SK-N-SH treated with all-trans-retinoic acid at 6 μM for 48 hours (cell line): ENCODE results near the gene PLPPR2.
"Not testable (repeated sequence)": the region's sequence is repeated elsewhere in the genome, so short reads cannot be mapped to it uniquely, and the experiment has no call there.

Experiments used
- ATAC-seq: fragments of 200-7000 bp; cut with Tn5 transposase; 3 replicates; pipeline ENCODE4 v1.9.1; 2020; ENCODE audit warnings: mild to moderate bottlenecking, moderate library complexity
- ARNTL ChIP-seq: fragments of 450-650 bp; formaldehyde crosslinking; IDR thresholded peaks from 2 replicates; pipeline ENCODE4 v1.5.0; 2020; ENCODE audit warnings: low read depth, mild to moderate bottlenecking, moderate library complexity, borderline replicate concordance
- BACH2 ChIP-seq: fragments of 250-450 bp; sonication (Bioruptor Pico); IDR thresholded peaks from 2 replicates; pipeline ENCODE4 v1.9.0; 2021; ENCODE audit warnings: mild to moderate bottlenecking, borderline replicate concordance
- CSDC2 ChIP-seq: fragments of 250-450 bp; sonication (Bioruptor Pico); IDR thresholded peaks from 2 replicates; pipeline ENCODE4 v1.5.0; 2020; ENCODE audit warnings: mild to moderate bottlenecking, moderate library complexity
- ESRRG ChIP-seq: fragments of 250-450 bp; sonication (Bioruptor Pico); IDR thresholded peaks from 2 replicates; pipeline ENCODE4 v1.6.1; 2021; ENCODE audit warnings: mild to moderate bottlenecking
- GLIS3 ChIP-seq: fragments of 250-450 bp; sonication (Bioruptor Pico); IDR thresholded peaks from 2 replicates; pipeline ENCODE4 v1.5.0; 2020; ENCODE audit warnings: mild to moderate bottlenecking, moderate library complexity
- ISL1 ChIP-seq: fragments of 250-450 bp; sonication (Bioruptor Pico); IDR thresholded peaks from 2 replicates; pipeline ENCODE4 v2.1.2; 2022; ENCODE audit warnings: mild to moderate bottlenecking, moderate library complexity
- PPARA ChIP-seq: fragments of 250-450 bp; sonication (Bioruptor Pico); IDR thresholded peaks from 2 replicates; pipeline ENCODE4 v1.5.0; 2020; ENCODE audit warnings: mild to moderate bottlenecking, borderline replicate concordance
- RARB ChIP-seq: fragments of 250-450 bp; sonication (Bioruptor Pico); IDR thresholded peaks from 2 replicates; pipeline ENCODE4 v1.8.0; 2021; ENCODE audit warnings: mild to moderate bottlenecking, moderate library complexity
- SNAI2 ChIP-seq: fragments of 250-450 bp; sonication (Bioruptor Pico); IDR thresholded peaks from 2 replicates; pipeline ENCODE4 v1.5.0; 2020; ENCODE audit warnings: mild to moderate bottlenecking, moderate library complexity
- TCF4 ChIP-seq: fragments of 250-450 bp; sonication (Bioruptor Pico); IDR thresholded peaks from 2 replicates; pipeline ENCODE4 v1.8.0; 2021; ENCODE audit warnings: mild to moderate bottlenecking, moderate library complexity, borderline replicate concordance
- TOX ChIP-seq: fragments of 250-450 bp; sonication (Bioruptor Pico); IDR thresholded peaks from 2 replicates; pipeline ENCODE4 v1.8.0; 2021; ENCODE audit warnings: mild to moderate bottlenecking, moderate library complexity, borderline replicate concordance
- ZC3H10 ChIP-seq: fragments of 250-450 bp; sonication (Bioruptor Pico); IDR thresholded peaks from 2 replicates; pipeline ENCODE4 v1.5.1; 2021; ENCODE audit warnings: mild to moderate bottlenecking, moderate library complexity
- ZFP3 ChIP-seq: fragments of 250-450 bp; sonication (Bioruptor Pico); IDR thresholded peaks from 2 replicates; pipeline ENCODE4 v1.5.0; 2020; ENCODE audit warnings: mild to moderate bottlenecking, moderate library complexity
- ZFP30 ChIP-seq: fragments of 450-650 bp; formaldehyde crosslinking; IDR thresholded peaks from 2 replicates; pipeline ENCODE4 v1.5.0; 2022; ENCODE audit warnings: mild to moderate bottlenecking, moderate library complexity
- ZNF565 ChIP-seq: fragments of 450-650 bp; formaldehyde crosslinking; conservative IDR thresholded peaks from 2 replicates; pipeline ENCODE4 v1.5.0; 2020; ENCODE audit warnings: low read depth, mild to moderate bottlenecking, moderate library complexity
- ZNF70 ChIP-seq: fragments of 450-650 bp; formaldehyde crosslinking; IDR thresholded peaks from 2 replicates; pipeline ENCODE4 v1.5.0; 2020; ENCODE audit warnings: mild to moderate bottlenecking, moderate library complexity
- ZNF8 ChIP-seq: fragments of 450-650 bp; formaldehyde crosslinking; IDR thresholded peaks from 2 replicates; pipeline ENCODE4 v1.5.0; 2020; ENCODE audit warnings: mild to moderate bottlenecking, moderate library complexity
- TF ChIP-seq, protein P1 (sequence below): fragments of 250-450 bp; sonication (Bioruptor Pico); IDR thresholded peaks from 2 replicates; pipeline ENCODE4 v1.8.0; 2021; ENCODE audit warnings: low read depth, mild to moderate bottlenecking, moderate library complexity, borderline replicate concordance
- TF ChIP-seq, protein P2 (sequence below): fragments of 250-450 bp; sonication (Bioruptor Pico); IDR thresholded peaks from 2 replicates; pipeline ENCODE4 v1.8.0; 2020; ENCODE audit warnings: mild to moderate bottlenecking, moderate library complexity, borderline replicate concordance
- TF ChIP-seq, protein P3 (sequence below): fragments of 250-450 bp; sonication (Bioruptor Pico); IDR thresholded peaks from 2 replicates; pipeline ENCODE4 v1.5.1; 2020; ENCODE audit warnings: low read depth, mild to moderate bottlenecking, moderate library complexity

The PLPPR2 gene

DNA sequence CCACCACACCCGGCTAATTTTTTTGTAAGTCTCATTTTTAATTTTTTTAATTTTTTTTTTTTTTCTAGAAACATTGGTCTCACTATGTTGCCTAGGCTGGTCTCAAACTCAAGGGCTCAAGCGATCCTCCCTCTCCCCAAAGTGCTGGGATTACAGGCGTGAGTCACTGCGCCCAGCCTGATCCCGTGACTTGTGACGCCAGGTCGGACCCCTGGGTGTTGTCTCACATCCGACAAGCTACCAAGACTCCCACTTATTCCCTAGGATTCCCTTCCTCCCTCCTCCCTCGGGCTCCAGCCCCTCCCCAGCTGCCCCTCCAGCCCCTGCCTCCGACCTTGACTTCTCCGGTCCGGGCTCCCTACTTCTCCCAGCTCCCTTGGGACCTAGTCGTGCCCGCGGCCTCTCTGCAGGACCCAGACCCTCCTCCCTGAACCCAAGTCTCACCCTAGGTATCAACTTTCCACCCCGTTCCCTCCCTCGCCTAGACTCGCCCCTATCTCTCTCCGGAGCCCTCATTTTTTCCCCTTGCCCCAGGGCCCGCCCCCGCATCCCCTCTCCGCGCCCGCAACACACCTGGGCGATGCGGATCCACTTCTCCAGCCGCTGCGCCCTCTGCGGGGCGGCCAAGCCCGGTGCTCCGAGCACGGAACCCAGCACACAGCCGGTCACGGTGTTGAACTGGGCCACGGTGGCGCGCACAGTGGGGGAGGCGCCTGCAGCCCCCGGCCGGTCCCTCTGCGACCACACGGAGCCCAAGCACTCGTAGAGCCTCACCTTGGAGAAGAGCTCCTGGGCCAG, 50.8 kb downstream of the PLPPR2 start:
- TF ChIP-seq TCF4 (no peak), ESRRG (no peak), ZC3H10 (CRISPR knock-in tag) (no peak), ZFP30 (CRISPR knock-in tag) (no peak), ISL1 (CRISPR knock-in tag) (no peak), RARB (no peak), SNAI2 (CRISPR knock-in tag) (no peak), GLIS3 (no peak), ZFP3 (CRISPR knock-in tag) (no peak), BACH2 (no peak)
- TF ChIP-seq, protein P1, sequence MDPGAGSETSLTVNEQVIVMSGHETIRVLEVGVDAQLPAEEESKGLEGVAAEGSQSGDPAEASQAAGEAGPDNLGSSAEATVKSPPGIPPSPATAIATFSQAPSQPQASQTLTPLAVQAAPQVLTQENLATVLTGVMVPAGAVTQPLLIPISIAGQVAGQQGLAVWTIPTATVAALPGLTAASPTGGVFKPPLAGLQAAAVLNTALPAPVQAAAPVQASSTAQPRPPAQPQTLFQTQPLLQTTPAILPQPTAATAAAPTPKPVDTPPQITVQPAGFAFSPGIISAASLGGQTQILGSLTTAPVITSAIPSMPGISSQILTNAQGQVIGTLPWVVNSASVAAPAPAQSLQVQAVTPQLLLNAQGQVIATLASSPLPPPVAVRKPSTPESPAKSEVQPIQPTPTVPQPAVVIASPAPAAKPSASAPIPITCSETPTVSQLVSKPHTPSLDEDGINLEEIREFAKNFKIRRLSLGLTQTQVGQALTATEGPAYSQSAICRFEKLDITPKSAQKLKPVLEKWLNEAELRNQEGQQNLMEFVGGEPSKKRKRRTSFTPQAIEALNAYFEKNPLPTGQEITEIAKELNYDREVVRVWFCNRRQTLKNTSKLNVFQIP (CRISPR knock-in tag), result no peak
- TF ChIP-seq, protein P2, sequence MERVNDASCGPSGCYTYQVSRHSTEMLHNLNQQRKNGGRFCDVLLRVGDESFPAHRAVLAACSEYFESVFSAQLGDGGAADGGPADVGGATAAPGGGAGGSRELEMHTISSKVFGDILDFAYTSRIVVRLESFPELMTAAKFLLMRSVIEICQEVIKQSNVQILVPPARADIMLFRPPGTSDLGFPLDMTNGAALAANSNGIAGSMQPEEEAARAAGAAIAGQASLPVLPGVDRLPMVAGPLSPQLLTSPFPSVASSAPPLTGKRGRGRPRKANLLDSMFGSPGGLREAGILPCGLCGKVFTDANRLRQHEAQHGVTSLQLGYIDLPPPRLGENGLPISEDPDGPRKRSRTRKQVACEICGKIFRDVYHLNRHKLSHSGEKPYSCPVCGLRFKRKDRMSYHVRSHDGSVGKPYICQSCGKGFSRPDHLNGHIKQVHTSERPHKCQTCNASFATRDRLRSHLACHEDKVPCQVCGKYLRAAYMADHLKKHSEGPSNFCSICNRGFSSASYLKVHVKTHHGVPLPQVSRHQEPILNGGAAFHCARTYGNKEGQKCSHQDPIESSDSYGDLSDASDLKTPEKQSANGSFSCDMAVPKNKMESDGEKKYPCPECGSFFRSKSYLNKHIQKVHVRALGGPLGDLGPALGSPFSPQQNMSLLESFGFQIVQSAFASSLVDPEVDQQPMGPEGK (CRISPR knock-in tag), result no peak
- TF ChIP-seq, protein P3, sequence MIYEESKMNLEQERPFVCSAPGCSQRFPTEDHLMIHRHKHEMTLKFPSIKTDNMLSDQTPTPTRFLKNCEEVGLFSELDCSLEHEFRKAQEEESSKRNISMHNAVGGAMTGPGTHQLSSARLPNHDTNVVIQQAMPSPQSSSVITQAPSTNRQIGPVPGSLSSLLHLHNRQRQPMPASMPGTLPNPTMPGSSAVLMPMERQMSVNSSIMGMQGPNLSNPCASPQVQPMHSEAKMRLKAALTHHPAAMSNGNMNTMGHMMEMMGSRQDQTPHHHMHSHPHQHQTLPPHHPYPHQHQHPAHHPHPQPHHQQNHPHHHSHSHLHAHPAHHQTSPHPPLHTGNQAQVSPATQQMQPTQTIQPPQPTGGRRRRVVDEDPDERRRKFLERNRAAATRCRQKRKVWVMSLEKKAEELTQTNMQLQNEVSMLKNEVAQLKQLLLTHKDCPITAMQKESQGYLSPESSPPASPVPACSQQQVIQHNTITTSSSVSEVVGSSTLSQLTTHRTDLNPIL (CRISPR knock-in tag), result no peak
- no peak for ATAC-seq

DNA sequence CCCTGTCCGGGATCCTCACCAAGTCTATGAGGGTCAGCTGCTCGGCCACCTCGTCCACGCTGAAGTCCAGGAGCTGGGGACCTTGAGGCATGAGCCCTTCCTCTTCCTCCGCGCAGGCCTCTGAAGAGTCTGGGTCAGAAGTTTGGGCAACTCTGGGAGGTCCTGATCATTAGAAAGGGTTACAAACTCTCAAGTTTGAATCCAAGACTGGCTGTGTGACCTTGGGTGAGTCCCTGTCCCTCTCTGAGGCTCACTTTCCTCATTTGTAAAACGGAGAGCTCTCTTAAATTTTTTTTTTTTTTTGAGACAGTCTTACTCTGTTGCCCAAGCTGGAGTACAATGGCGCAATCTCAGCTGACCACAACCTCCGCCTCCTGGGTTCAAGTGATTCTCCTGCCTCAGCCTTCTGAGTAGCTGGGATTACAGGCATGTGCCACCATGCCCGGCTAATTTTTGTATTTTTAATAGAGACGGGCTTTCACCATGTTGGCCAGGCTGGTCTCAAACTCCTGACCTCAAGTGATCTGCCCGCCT, 51.5 kb downstream of the PLPPR2 start:
- not testable (repeated sequence) for ATAC-seq

DNA sequence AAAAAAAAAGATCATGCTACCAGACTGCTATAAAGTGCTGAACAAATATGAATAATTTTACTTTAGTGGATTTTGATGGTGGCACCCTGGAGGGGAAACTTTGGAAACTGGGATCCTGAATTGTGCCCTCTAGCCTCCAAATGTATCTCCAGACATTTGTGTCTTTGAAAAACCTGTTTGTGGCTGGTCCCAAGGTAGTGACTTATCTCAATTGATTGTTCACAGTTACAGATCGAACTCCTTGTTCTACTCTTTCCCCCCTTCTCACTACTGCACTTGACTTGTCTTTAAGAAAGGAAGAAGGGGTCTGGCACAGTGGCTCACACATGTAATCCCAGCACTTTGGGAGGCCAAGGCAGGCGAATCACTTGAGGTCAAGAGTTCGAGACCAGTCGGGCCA, 53.4 kb downstream of the PLPPR2 start:
- no peak for ATAC-seq
- TF ChIP-seq, protein P2 (CRISPR knock-in tag), result no peak
- TF ChIP-seq ZNF70 (CRISPR knock-in tag), result no peak
- TF ChIP-seq ZNF565, result no peak

DNA sequence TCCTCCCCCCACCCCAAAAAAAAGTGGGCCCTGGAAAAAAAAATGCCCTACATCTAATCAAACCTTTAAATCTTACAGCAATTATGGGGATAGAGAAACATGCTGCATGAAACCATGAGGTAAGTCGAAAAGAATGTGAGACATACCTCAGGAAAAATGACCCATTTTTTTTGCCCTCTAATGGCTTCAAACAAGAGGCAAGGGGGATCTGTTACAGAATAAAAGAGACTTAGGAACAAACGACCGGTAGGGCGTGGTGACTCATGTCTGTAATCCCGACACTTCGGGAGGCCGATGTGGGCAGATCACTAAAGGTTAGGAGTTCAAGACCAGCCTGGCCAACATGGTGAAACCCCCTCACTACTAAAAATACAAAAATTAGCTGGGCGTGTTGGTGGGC, 55.5 kb downstream of the PLPPR2 start:
- no peak for TF ChIP-seq ARNTL (CRISPR knock-in tag)
- ATAC-seq, result no peak

DNA sequence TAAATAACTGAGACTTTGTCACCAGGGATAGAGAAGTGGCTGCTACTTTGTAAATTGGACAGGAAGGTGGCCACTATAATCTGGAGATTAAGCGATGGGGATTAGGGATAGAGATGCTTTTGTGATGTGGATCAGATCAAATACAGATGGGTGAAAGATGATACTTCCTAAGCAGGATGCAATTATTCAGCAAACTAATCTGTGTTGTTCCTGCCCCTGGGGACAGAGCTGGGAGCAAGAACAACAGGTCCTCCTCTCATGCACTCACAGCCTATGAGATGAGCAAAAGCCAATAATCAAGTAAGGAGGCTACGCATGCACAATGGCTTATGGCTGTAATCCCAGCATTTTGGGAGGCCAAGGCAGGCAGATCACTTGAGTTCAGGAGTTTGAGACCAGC, 59.3 kb downstream of the PLPPR2 start:
- no peak for ATAC-seq
- TF ChIP-seq GLIS3 (no peak), ZNF8 (CRISPR knock-in tag) (no peak), PPARA (no peak), CSDC2 (no peak), ZFP3 (CRISPR knock-in tag) (no peak), TOX (no peak), ZFP30 (CRISPR knock-in tag) (no peak), ISL1 (CRISPR knock-in tag) (no peak), ZC3H10 (CRISPR knock-in tag) (no peak), ARNTL (CRISPR knock-in tag) (no peak), RARB (no peak), ESRRG (no peak), ZNF565 (no peak)
- TF ChIP-seq, protein P2 (CRISPR knock-in tag), result no peak
